Measurements from ENCODE around the gene CDK18.

Gene CDK18

DNA sequence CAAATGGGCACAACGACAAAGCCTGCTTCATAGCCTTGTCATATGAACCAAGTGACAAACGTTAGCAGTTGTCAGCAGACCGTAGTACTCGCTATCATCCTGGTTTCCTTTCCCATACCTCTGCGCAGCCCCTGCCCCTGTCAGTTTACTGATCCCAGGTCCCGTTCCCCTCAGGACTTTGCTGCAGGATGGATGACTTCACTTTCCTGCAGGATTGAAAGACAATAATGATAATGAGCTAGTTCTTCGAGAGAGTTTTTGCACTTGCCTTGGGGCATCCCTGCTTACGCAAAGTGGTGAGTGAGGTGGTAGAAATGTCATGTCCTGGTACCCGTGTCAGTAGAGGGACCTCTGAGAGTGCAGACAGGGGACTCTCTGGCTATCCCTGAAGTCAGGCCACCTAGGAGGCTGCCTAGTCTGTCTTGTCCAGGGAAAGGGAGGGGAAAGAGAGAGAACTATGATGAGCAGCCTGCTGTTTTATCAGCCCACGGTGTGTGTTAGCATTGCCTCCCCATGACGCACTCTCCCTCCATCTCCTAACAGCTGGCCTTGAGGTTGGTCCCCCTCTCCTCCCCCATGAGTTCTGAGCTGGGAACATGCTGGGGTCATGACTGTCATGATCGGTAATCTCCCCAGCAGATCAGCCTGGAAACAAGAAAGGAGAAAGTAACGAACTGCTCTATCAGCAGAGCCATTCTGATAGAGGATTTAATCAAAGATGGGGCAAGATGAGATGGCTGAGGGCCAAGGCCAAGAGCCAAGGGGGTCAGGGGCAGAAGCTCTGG lies 73.6 kb downstream of the CDK18 start:
- TF ChIP-seq ZNF274 (IDR thresholded peaks at IDR 0.05; ENCODE audit: low read depth, low read length) = no peak
- H3K4me3 ChIP-seq (ENCODE audit: low read length) = no peak overlapping the region

DNA sequence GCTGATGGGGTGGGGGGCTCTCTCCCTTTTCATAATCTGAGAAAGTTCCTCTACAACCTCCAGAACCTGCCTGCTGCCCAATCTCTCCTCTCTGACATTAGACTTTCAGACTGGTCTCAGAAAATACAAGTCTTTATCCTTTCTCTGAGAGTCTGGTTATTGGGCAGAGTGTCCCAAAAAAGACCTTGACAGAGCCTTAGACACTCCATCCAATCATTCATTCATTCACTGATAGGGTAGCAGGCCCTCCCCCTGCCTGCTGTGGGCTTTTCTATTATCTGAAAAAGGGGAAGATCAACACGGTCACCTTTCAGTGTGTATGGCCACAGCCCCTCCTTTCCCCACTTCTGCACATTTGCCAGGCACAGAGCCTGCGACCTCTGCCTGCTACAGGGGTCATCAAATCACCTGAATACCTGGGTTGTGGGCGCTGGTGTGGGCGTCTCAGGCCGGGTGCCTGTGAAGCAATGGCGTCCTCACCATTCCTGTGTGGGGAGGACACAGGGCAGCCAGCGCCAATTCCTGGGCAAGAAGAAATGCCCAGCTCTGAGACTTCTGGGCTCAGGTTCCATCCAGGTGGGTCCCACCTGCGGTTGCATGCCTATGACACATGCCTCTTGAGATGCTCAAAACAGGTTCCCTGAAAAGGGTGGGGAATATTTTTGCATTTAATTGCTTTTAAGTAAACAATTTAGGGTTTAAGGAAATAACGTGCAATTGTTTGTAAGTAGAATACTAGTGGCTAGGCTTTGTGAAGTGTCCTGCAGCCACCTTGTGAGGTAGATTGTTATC lies 74.5 kb downstream of the CDK18 start:
- no peak overlapping the region for H3K4me3 ChIP-seq (ENCODE audit: low read length)
- no peak for TF ChIP-seq ZNF274 (IDR thresholded peaks at IDR 0.05; ENCODE audit: low read depth, low read length)

DNA sequence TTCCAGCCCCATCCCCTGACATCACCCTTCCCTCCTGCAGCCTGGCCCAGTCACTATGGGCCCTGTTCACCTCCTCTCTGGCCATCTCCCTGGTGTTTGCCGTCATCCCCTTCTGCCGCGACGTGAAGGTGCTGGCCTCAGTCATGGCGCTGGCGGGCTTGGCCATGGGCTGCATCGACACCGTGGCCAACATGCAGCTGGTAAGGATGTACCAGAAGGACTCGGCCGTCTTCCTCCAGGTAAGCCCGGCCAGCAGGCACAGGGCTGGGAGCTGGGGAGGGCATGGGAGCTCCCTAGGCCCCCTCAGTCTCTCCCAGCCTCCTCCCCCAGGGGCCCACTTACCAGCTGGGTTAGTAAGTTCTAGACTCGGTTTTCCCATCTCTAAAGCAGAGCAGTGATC lies 75.2 kb downstream of the CDK18 start:
- H3K4me3 ChIP-seq (ENCODE audit: low read length) = no peak overlapping the region
- TF ChIP-seq ZNF274 (IDR thresholded peaks at IDR 0.05; ENCODE audit: low read depth, low read length) = no peak

DNA sequence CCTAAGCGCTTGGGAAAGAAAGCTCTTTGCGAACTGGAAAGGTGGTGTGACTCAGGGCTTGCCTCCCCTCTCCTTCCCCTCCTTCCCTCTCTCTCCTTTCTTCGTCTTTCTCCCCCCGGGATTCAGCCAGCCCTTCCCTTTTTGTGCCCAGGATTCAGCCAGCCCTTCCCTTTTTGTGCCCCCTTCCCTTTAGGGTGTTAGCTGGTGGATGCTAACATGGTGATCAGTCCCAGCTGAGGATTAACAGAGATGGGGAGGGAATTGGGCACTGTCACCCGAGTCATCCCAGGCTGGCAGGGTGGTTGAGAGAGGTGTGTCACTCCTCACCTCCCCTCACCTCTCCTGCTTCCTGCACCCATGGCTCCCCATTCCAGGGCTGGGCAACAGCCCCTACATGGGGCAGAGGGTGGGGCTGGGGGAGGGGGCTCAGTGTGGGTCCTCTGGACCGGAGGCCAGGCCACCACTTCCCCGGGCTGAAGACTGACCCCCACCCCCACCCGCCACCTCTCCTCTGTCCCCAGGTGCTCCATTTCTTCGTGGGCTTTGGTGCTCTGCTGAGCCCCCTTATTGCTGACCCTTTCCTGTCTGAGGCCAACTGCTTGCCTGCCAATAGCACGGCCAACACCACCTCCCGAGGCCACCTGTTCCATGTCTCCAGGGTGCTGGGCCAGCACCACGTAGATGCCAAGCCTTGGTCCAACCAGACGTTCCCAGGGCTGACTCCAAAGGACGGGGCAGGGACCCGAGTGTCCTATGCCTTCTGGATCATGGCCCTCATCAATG lies 75.9 kb downstream of the CDK18 start:
- H3K4me3 ChIP-seq (ENCODE audit: low read length) = no peak overlapping the region
- TF ChIP-seq ZNF274 (IDR thresholded peaks at IDR 0.05; ENCODE audit: low read depth, low read length) = no peak

DNA sequence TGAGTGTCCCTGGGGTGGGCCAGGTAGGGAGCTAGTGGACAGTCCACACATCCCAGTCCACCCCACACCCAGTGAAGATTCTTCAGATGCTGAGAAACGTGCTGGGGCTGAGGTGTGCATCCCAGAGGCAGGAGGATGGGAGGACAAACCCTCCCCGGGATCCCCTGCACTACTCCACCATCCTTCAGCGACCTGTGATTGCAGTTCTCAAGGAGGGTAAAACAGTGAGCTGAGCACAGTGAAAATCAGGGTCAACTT lies 76.4 kb downstream of the CDK18 start:
- TF ChIP-seq ZNF274 (IDR thresholded peaks at IDR 0.05; ENCODE audit: low read depth, low read length) = no peak
- no peak overlapping the region for H3K4me3 ChIP-seq (ENCODE audit: low read length)

DNA sequence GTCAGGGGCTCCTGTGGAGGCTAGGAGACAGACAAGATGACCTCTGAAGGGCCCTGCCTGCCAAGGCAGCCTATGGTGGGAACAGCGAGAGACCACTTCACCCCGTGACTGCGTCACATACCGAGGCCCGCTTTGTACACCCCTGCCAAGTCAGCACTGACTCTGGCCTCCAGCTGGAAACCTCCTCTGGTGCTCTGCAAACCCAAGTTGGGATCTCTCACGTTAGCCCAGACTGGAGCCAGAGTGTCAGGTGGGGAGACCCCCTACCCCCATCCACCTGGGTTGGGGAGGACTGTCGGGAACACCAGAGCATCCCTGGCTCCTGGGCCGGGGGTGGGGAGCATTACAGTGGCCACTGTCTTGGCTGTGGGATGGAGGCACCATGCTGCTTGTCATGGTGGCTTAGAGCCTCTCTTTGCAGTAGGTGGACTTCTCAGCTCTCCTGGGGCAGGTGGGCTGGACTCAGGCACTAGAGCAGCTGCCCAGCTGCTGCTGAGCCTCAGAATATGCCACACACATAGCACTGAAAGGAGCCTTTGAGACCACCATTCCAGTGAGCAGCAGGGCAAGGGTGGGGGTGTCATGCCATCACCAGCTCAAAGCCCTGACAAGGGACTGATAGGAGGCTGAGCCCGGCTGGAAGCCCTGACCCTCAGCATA lies 77.0 kb downstream of the CDK18 start:
- TF ChIP-seq ZNF274 (IDR thresholded peaks at IDR 0.05; ENCODE audit: low read depth, low read length) = no peak
- no peak overlapping the region for H3K4me3 ChIP-seq (ENCODE audit: low read length)

DNA sequence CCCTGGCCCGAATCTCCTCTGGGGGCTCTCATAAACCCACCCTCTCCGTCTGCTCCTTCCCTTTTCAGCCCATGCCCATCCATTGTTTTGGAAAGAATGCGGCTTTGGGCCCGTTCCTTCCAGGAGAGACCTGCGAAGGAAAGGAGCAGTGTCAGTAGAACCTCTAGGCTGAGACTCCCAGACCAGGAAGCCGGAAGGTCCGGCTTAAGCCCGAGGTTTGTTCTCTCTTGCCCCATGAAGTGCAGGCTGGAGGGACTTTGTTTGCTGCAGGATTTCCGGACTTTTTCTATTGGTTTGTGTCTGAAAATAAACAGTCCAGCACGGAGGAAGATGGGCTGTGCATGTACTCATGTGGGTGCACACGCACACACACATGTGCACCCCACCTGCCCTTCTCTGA lies 77.6 kb downstream of the CDK18 start:
- TF ChIP-seq ZNF274 (IDR thresholded peaks at IDR 0.05; ENCODE audit: low read depth, low read length) = no peak

More for the DNA sequence above, 77.6 kb downstream of the CDK18 start:
- H3K4me3 ChIP-seq (ENCODE audit: low read length) = no peak overlapping the region

All from GM08714 (cell line).